Hepatocyte (in vitro differentiated cells): Measurements from ENCODE around the gene TCEA2.

Experiments
- EZH2 ChIP-seq: fragments of 200-600 bp; sonication (generic); IDR thresholded peaks from 2 replicates; pipeline ENCODE4 v1.6.1; 2016; ENCODE audit warnings: antibody characterized with exemption, mild to moderate bottlenecking, borderline replicate concordance
- EZH2phosphoT487 ChIP-seq: fragments of 200-600 bp; sonication (generic); IDR thresholded peaks from one replicate; pipeline ENCODE4 v1.6.1; 2018; ENCODE audit warnings: antibody characterized with exemption, mild to moderate bottlenecking, low read depth, moderate library complexity; ENCODE audit not compliant: unreplicated experiment, severe bottlenecking
- TF ChIP-seq, protein P1 (sequence below): fragments of 200-600 bp; sonication (generic); IDR thresholded peaks from 2 replicates; pipeline ENCODE4 v1.5.1; 2016; ENCODE audit warnings: antibody characterized with exemption, mild to moderate bottlenecking; ENCODE audit not compliant: poor library complexity

DNA sequence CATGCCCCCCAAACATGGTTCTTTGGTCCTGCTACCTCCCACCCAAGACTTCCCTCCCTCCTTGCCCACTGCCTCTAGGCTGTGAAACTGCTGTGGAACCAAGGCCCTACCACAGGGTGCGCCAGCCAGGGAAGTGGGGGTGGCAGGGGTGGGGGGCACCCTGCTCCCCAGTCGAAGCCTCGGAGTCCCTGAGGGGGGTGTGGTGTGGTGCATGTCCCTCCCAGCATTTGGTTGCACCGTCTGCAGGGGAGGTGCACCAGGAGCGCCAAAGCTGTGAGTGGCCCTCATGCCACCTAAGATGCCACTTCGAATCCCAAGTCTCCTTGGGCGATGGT, 14.5 kb downstream of the TCEA2 start:
- TF ChIP-seq, protein P1, sequence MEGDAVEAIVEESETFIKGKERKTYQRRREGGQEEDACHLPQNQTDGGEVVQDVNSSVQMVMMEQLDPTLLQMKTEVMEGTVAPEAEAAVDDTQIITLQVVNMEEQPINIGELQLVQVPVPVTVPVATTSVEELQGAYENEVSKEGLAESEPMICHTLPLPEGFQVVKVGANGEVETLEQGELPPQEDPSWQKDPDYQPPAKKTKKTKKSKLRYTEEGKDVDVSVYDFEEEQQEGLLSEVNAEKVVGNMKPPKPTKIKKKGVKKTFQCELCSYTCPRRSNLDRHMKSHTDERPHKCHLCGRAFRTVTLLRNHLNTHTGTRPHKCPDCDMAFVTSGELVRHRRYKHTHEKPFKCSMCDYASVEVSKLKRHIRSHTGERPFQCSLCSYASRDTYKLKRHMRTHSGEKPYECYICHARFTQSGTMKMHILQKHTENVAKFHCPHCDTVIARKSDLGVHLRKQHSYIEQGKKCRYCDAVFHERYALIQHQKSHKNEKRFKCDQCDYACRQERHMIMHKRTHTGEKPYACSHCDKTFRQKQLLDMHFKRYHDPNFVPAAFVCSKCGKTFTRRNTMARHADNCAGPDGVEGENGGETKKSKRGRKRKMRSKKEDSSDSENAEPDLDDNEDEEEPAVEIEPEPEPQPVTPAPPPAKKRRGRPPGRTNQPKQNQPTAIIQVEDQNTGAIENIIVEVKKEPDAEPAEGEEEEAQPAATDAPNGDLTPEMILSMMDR = no peak
- TF ChIP-seq EZH2 = no peak
- TF ChIP-seq EZH2phosphoT487 = no peak
